Kidney (tissue), 14 donors: Measurements from ENCODE around the gene TMEM235. TPM values are rescaled to one million over a fixed set of nuclear protein-coding genes. Genes with fewer than 3 reads are reported as not detected.

ENCODE experiments used
- DNase-seq, 5 donors: peaks; one replicate each; pipeline ENCODE4 v3.0.0-alpha.2; 2013 to 2020
- FAIRE-seq: peaks from 2 replicates; lab custom pipeline; 2012; peaks lifted over from hg19 to GRCh38; lab: Jason Lieb, UNC
- H3K27ac ChIP-seq, 2 donors: one replicate each; pipeline ENCODE4 v1.7.0; 2013; ENCODE audit warnings: low read depth in 2 of 2, low read length in 2 of 2, inconsistent platforms in 1 of 2
- H3K27me3 ChIP-seq: one replicate; pipeline ENCODE4 v1.7.1; 2013; ENCODE audit warnings: low read length, inconsistent platforms; ENCODE audit not compliant: control insufficient read depth, insufficient read depth
- H3K36me3 ChIP-seq, 3 donors: one replicate each; pipeline versions ENCODE4 v1.7.0 to v1.7.1; 2013; ENCODE audit warnings: low read length in 3 of 3, control low read depth in 1 of 3, inconsistent platforms in 1 of 3; ENCODE audit not compliant: insufficient read depth in 3 of 3, control insufficient read depth in 2 of 3
- H3K4me1 ChIP-seq, 3 donors: one replicate each; pipeline versions ENCODE4 v1.7.0 to v1.7.1; 2013; ENCODE audit warnings: low read length in 3 of 3, inconsistent platforms in 1 of 3, low read depth in 1 of 3; ENCODE audit not compliant: control insufficient read depth in 2 of 3, insufficient read depth in 2 of 3
- H3K4me3 ChIP-seq, 3 donors: one replicate each; pipeline versions ENCODE4 v1.7.0 to v1.8.1; 2013; ENCODE audit warnings: low read length in 3 of 3, control low read depth in 1 of 3, inconsistent platforms in 1 of 3
- H3K9ac ChIP-seq, 3 donors: one replicate each; pipeline versions ENCODE4 v1.7.0 to v1.7.1; 2013; ENCODE audit warnings: low read length in 3 of 3, control low read depth in 1 of 3, inconsistent platforms in 1 of 3
- H3K9me3 ChIP-seq, 3 donors: one replicate each; pipeline versions ENCODE4 v1.7.0 to v1.7.1; 2013; ENCODE audit warnings: low read length in 3 of 3, control low read depth in 1 of 3, inconsistent platforms in 1 of 3; ENCODE audit not compliant: control insufficient read depth in 2 of 3, insufficient read depth in 1 of 3
- intact Hi-C: fragments of 100-400 bp; cut with DNase I; formaldehyde crosslinking; loops from one replicate; pipeline ENCODE4 v1.11.1; 2022
- polyA plus RNA-seq: library from polyadenylated mRNA; stranded (reverse); fragments of 350-450 nt; fragmentation: Illumina TruSeq; extraction: RNeasy Lipid Tissue Mini Kit (QIAGEN cat#74804); gene quantifications from one replicate; pipeline ENCODE4 v1.2.3, GENCODE V29; 2014; ENCODE audit warnings: low read depth, low replicate concordance; ENCODE audit not compliant: insufficient read depth
- total RNA-seq: library from RNA; stranded (reverse); fragmentation: NEBNext Ultra II Directional; extraction: Animal tissue kit (Norgen Biotek cat#: 25700); gene quantifications from one replicate; pipeline ENCODE4 v1.2.1, GENCODE V29; 2021
- TF ChIP-seq, protein P1 (sequence below): IDR thresholded peaks from 3 replicates; pipeline ENCODE4 v1.5.1; 2012; ENCODE audit warnings: mild to moderate bottlenecking, moderate library complexity, borderline replicate concordance; ENCODE audit not compliant: insufficient read depth; ENCODE audit errors: extremely low read depth
- donor health status: control.
- donor health status: control.
- donor health status: control.
- donor health status: control.
- donor health status: control.
- donor health status: DM: yes; HTN: yes; CAD: no.
- donor health status: Normal renal cell carcinoma (clear cell type).

The TMEM235 gene
- total and polyA plus RNA-seq, 2 donors from 2014 or later, result not detected

DNA sequence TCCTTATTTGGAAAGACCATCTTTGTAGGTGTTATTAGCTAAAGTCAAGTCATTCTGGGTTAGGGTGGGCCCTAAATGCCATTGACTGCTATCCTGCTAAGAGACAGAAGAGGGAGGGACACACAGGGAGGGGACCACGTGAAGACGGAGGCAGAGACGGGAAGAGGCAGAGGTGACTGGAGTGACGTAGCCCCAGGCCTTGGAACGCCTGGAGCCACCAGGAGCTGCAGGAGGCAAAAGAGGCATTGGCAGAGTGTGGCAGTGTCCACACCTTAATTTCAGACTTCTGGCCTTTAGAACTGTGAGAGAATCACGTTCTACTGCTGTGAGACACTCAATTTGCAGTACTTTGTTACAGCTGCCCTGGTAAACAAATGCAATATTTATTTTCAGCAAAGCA lies 31.0 kb upstream of the TMEM235 start:
- intact Hi-C loops, result no loop called here
- no peaks in the 10 kb centered on the region for H3K9me3 ChIP-seq
- H3K27ac ChIP-seq, result no peak overlapping the region
- H3K9ac ChIP-seq, result no peak overlapping the region
- H3K36me3 ChIP-seq, result peaks cover 0 to 30% (median 16%) of the 10 kb centered on the region in 3 donors
- no peaks in the 10 kb centered on the region for H3K27me3 ChIP-seq
- H3K4me3 ChIP-seq, result no peak overlapping the region
- H3K4me1 ChIP-seq, result no peaks in the 10 kb centered on the region
- TF ChIP-seq, protein P1, sequence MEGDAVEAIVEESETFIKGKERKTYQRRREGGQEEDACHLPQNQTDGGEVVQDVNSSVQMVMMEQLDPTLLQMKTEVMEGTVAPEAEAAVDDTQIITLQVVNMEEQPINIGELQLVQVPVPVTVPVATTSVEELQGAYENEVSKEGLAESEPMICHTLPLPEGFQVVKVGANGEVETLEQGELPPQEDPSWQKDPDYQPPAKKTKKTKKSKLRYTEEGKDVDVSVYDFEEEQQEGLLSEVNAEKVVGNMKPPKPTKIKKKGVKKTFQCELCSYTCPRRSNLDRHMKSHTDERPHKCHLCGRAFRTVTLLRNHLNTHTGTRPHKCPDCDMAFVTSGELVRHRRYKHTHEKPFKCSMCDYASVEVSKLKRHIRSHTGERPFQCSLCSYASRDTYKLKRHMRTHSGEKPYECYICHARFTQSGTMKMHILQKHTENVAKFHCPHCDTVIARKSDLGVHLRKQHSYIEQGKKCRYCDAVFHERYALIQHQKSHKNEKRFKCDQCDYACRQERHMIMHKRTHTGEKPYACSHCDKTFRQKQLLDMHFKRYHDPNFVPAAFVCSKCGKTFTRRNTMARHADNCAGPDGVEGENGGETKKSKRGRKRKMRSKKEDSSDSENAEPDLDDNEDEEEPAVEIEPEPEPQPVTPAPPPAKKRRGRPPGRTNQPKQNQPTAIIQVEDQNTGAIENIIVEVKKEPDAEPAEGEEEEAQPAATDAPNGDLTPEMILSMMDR, result no peak
- FAIRE-seq (no peak), DNase-seq (no peak)

DNA sequence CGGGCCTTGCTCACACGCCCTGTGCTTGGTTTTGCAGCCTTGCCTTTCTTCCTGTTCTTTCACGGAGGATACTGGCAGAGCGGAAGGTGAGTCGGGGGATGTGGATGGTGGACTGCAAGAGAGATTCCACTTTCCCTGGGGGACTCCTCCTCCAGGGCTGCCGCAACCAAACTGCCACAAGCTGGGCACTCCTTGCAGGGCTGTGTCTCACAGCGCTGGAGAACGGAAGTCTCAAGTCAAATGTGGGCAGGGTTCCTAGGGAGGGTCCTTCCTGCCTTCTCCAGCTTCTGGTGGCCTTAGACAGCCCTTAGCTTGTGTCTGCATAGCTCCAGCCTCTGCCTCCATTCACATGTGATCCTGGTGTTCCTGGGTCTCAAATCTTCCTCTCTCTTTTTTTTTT lies 28.8 kb upstream of the TMEM235 start:
- Histone ChIP-seq H3K36me3 (peaks cover 0 to 17% (median 10%) of the 10 kb centered on the region in 3 donors), H3K9ac (no peak overlapping the region), H3K4me3 (no peak overlapping the region), H3K27me3 (no peaks in the 10 kb centered on the region), H3K9me3 (no peaks in the 10 kb centered on the region), H3K27ac (no peak overlapping the region), H3K4me1 (no peaks in the 10 kb centered on the region)
- TF ChIP-seq, protein P1, result no peak
- no peak for DNase-seq
- intact Hi-C loops, result no loop called here
- no peak for FAIRE-seq

GRCh38 chr17:78204387-78205123 lies 26.9 kb upstream of the TMEM235 start:
- H3K27ac ChIP-seq, result no peak overlapping the region
- intact Hi-C loops, result no loop called here
- H3K27me3 ChIP-seq, result no peaks in the 10 kb centered on the region
- H3K9ac ChIP-seq, result no peak overlapping the region
- peak in 1 of 5 donors; percentile 54 for DNase-seq
- peaks cover 0 to 17% (median 9%) of the 10 kb centered on the region in 3 donors for H3K36me3 ChIP-seq
- FAIRE-seq, result no peak
- no peak overlapping the region for H3K4me3 ChIP-seq
- TF ChIP-seq, protein P1, result no peak
- no peaks in the 10 kb centered on the region for H3K4me1 ChIP-seq
- H3K9me3 ChIP-seq, result no peaks in the 10 kb centered on the region
